Measurements from ENCODE around the gene ZNF286A. TPM values are rescaled to one million over a fixed set of nuclear protein-coding genes. Genes with fewer than 3 reads are reported as not detected.

Gene ZNF286A
- total and polyA plus RNA-seq, 2 donors (not counting 3 experiments of a cell fraction or from before 2014, with no cell fraction given): 11.7 to 46.5 TPM

Small RNA genes within 50 kb of the gene (small RNA-seq; reads per million reads assigned to genes)
- gene ZNF29P (ENCODE audit: insufficient read depth, insufficient read length, low read depth, low replicate concordance): not detected

Other genes starting within 250 kb of the ZNF286A start
- gene CDRT4, start 232.1 kb upstream of the ZNF286A start, total RNA-seq: 11.6 and 13.6 TPM in 2 replicates
- gene CDRT4, start 232.1 kb upstream of the ZNF286A start, polyA plus RNA-seq: 11.5 and 14.3 TPM in 2 replicates
- 28.7 and 36.3 TPM in 2 replicates for gene TVP23C, start 136.3 kb upstream of the ZNF286A start, total RNA-seq
- gene TVP23C, start 136.3 kb upstream of the ZNF286A start, polyA plus RNA-seq: 5.2 and 6.4 TPM in 2 replicates
- gene FBXW10B, start 80.0 kb upstream of the ZNF286A start, total RNA-seq: 0.90 and 2.5 TPM in 2 replicates
- gene FBXW10B, start 80.0 kb upstream of the ZNF286A start, polyA plus RNA-seq: 0.80 and 1.3 TPM in 2 replicates
- 45.5 and 50.3 TPM in 2 replicates for gene TRIM16, start 15.4 kb upstream of the ZNF286A start, total RNA-seq
- 41.2 and 41.7 TPM in 2 replicates for gene TRIM16, start 15.4 kb upstream of the ZNF286A start, polyA plus RNA-seq
- not detected in 2 replicates for gene TBC1D26, start 32.5 kb downstream of the ZNF286A start, total RNA-seq
- gene TBC1D26, start 32.5 kb downstream of the ZNF286A start, polyA plus RNA-seq: 0.11 TPM in 1 of 2 replicates, not detected in the other
- gene ADORA2B, start 245.4 kb downstream of the ZNF286A start, total RNA-seq: 6.5 and 9.8 TPM in 2 replicates
- 8.8 and 10.1 TPM in 2 replicates for gene ADORA2B, start 245.4 kb downstream of the ZNF286A start, polyA plus RNA-seq

Data from endothelial cell of umbilical vein (primary cell).